GM19099 (cell line): ENCODE measurements around the gene SQOR.

ENCODE experiments used
- POLR2A ChIP-seq: IDR thresholded peaks from 3 replicates; pipeline ENCODE4 v1.6.1; 2011; ENCODE audit warnings: low read depth; ENCODE audit not compliant: insufficient read length; ENCODE audit errors: extremely low read depth

The SQOR gene

GRCh38 chr15:45611305-45611704 lies 23.5 kb upstream of the SQOR start:
- TF ChIP-seq POLR2A: no peak

DNA sequence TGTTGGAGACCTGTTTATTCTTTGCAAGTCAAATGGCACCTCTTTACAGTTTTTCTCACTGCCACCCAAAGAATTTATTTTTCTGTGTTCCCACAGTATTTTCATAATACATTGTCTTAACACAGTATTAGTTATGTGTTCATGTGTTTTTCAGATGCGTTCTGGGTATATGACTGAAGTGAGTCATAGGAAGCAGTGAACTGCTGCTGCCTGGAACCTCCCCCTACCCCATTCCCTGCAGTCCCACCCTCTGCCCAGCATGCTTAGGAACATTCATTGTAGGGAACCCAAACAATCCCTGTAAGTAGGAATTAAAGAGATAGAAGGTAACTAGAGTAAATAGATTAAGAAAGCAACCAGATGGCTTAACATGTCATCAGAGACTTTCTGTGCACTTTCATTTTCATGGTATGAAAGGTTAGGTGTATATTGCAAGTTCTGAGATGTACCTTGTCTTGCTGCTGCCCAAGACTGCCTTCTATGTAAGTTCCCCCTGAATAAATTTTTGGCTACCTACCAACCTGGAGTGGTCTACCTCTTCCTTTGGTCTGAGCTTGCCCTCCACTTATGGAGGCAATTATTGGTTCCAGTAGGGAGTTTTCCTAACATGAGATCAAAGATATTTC lies 21.9 kb upstream of the SQOR start:
- TF ChIP-seq POLR2A: no peak

- TF ChIP-seq POLR2A: no peak
Observed at GRCh38 chr15:45616901-45617323, 17.9 kb upstream of the SQOR start.

GRCh38 chr15:45618813-45619212 lies 16.0 kb upstream of the SQOR start:
- no peak for TF ChIP-seq POLR2A

GRCh38 chr15:45628136-45628535 lies 6.7 kb upstream of the SQOR start:
- TF ChIP-seq POLR2A: no peak

- TF ChIP-seq POLR2A: no peak
Observed at GRCh38 chr15:45630917-45631691, 3.7 kb upstream of the SQOR start.

GRCh38 chr15:45631776-45632175 lies 3.1 kb upstream of the SQOR start:
- no peak for TF ChIP-seq POLR2A

DNA sequence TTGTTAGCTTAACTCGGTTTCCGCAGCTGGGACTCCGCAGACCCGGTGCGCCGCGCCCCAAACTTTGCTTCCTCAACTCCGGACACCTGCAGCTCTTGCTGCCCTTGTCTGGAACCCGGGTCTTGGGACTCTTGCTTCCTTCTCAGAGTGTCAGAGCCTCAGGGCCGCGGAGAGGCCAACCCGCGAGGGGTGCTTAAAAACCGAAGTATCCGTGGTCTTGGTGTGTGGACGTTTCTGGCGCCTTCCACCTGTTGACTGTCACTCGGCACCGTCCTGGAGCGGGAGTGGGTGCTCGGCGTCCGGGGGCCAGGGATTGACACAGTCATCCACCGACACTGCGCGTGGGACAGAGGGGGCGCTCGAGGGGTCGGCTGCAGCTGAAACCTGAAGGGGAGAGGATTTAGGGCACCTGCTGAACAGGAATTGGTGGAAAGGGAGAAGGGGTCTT lies 386 bp downstream of the SQOR start:
- TF ChIP-seq POLR2A: no peak

DNA sequence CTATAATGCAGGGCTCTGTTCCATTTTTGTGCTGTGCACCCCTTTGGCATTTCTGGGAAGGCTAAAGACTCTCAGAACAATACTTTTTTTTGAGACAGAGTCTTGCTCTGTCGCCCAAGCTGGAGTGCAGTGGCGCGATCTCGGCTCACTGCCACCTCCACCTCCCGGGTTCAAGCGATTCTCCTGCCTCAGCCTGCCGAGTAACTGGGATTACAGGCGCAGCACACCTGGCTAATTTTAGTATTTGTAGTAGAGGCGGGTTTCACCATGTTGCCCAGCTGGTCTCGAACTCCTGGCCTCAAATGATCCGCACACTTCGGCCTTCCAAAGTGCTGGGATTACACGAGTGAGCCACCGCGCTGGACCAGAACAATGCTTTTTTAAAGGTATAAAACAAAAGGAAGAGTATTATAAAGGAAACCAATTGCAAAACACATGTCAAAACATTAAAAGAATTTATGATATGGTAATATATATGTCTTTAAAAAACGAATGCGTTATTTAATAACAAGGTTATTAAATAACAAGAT lies 999 bp downstream of the SQOR start:
- TF ChIP-seq POLR2A: no peak

DNA sequence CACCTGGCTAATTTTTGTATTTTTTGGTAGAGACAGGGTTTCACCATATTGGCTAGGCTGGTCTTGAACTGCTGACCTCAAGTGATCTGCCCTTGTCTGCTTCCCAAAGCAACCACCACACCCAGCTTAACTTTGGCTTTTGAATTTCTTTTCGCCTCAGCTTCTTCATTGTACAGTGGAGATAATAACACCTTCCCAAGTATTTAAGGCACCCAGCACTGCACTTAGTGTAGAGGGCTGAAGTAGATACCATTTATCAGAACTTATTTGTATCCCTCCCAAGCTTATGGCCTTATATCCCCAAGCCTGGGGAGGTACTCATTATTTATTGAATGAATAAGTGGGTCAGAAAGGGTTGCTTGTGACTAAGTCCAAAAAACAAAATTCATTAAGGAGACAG lies 2.3 kb downstream of the SQOR start:
- TF ChIP-seq POLR2A: no peak

DNA sequence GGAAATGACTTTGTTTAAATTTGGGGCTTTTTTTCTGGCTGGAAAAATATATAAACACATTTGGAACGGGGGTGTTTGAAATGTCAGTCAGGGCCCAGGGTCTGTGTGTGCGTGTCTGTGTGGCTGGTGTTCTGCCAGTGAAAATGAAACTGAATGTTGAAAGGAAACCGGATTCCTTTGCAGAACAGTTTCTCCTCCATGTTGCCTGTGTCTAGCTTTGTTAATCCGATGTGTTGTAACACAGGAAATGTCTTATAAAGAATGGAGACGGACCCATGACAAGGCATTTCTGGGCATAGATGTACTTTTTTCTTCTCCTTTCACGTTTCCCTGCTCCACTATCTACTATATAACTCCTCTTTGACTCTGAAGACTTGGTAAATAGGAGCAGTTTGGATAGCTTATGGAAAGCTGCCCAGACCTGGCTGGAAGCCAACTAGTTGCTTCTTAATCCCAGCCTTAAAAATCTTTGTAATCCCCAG lies 2.8 kb downstream of the SQOR start:
- TF ChIP-seq POLR2A: peak; percentile 59

DNA sequence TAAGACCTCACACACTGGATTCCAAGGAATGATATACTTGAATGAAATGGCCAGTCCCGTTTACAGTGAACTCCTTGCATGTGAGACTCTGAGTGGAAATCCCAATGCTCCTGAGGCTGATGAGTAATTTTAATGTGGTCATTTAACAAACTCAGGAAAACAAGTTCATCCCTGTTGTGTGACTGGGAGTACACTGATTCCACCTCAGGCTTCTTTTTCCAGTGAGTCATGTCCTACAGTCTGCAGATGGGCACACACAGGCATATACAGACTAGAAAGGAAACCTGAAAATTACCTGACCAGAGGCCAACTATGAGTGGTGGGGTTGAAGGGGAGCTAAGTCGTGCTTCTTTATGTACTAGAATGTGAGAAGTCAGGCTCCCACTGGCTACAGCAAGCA lies 5.8 kb downstream of the SQOR start:
- TF ChIP-seq POLR2A: no peak

- no peak for TF ChIP-seq POLR2A
Observed at GRCh38 chr15:45641374-45641781, 6.5 kb downstream of the SQOR start.

DNA sequence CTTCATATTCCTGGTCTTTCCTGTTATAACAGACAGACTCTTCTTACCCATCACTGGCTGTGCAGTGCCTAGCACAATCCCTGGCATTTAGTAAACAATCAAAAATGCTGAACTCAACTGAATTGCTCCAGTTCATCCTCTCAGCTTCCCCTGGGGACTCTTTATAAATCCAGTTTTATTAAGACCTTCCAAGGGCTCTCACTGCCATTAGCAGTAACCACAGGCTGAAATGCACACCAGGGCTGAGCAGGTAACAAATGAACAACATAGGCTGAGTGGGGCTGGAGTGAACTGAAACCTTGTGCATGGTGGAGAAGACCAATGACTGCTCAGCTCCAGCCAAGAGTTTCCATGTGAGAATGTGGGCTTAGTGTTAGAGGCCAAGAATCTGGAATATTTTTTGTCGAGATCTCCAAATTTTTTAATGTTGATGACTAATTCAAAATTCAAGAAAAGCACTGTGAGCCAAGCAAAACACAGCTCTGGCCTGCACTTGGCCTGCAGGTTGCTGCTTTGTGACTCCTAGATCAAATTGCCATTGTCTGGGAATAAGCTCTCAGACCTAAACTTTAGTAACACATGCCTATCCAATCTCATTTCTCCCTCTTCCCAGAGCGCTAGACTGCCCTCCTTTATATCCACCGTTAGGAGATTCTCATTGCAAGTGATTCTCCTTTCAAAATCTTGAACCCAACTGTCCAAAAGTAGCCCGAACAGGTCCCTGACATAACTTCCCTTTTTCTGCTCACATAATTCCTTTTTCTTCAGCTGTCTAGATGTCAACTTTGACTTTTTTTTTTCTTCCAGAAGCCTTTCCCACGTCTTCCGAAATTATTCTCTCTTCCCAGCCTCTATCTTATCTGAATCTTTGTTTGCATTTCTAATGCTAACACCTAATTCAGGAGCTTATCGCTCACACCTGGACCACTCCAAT lies 7.4 kb downstream of the SQOR start:
- no peak for TF ChIP-seq POLR2A

DNA sequence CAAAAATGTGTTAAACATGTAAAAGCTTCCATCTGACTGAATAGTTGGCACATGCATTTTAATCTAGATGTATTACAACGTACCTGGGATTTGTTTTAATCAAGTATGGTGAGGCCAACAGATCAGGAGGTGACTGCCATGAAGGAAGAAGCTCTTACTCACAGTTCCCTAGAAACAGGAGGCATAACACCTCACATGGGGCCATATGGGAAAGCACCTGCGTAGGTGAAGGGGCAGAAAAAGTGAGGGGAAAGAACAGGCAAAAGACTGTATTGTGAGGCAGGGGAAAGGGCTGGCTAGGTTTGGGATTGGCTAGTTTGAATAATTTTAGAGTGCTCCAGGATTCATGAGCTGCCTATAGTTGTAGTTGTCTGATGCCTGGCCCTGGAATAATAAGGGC lies 9.6 kb downstream of the SQOR start:
- no peak for TF ChIP-seq POLR2A
